Smooth muscle cell (in vitro differentiated cells): ENCODE results near the gene MRPL10. TPM values are rescaled to one million over a fixed set of nuclear protein-coding genes. Genes with fewer than 3 reads are reported as not detected.

Experiments
- DNase-seq: peaks from one replicate; lab custom pipeline; 2025; ENCODE audit not compliant: unreplicated experiment; lab: John Stamatoyannopoulos, UW
- H2AFZ ChIP-seq: fragments of 200-600 bp; sonication (generic); 2 replicates; pipeline ENCODE4 v1.6.0; 2016; ENCODE audit warnings: antibody characterized with exemption, low read depth, mild to moderate bottlenecking
- H3F3A ChIP-seq: fragments of 200-600 bp; sonication (generic); 2 replicates; pipeline ENCODE4 v1.6.0; 2017; ENCODE audit warnings: antibody characterized with exemption, low read depth
- H3K27ac ChIP-seq: fragments of 200-600 bp; sonication (generic); 2 replicates; pipeline ENCODE4 v1.5.1; 2016; ENCODE audit warnings: low read depth, mild to moderate bottlenecking
- H3K27me3 ChIP-seq: fragments of 200-600 bp; sonication (generic); 2 replicates; pipeline ENCODE4 v1.6.1; 2016; ENCODE audit warnings: low read depth, mild to moderate bottlenecking
- H3K36me3 ChIP-seq: fragments of 200-600 bp; sonication (generic); 2 replicates; pipeline ENCODE4 v1.5.1; 2016; ENCODE audit warnings: low read depth
- H3K4me1 ChIP-seq: fragments of 200-600 bp; sonication (generic); 2 replicates; pipeline ENCODE4 v1.5.1; 2016; ENCODE audit warnings: low read depth
- H3K4me2 ChIP-seq: fragments of 200-600 bp; sonication (generic); 2 replicates; pipeline ENCODE4 v1.6.0; 2016; ENCODE audit warnings: mild to moderate bottlenecking
- H3K4me3 ChIP-seq: fragments of 200-600 bp; sonication (generic); 2 replicates; pipeline ENCODE4 v1.5.1; 2016; ENCODE audit warnings: mild to moderate bottlenecking
- H3K79me2 ChIP-seq: fragments of 200-600 bp; sonication (generic); 2 replicates; pipeline ENCODE4 v1.6.0; 2016; ENCODE audit warnings: low read depth, mild to moderate bottlenecking
- H3K9ac ChIP-seq: fragments of 200-600 bp; sonication (generic); 2 replicates; pipeline ENCODE4 v1.6.0; 2016; ENCODE audit warnings: low read depth
- H3K9me3 ChIP-seq: fragments of 200-600 bp; sonication (generic); replicated peaks from 2 replicates; pipeline ENCODE4 v1.5.1; 2016; ENCODE audit warnings: low read depth
- H4K20me1 ChIP-seq: fragments of 200-600 bp; sonication (generic); 2 replicates; pipeline ENCODE4 v1.6.0; 2016; ENCODE audit warnings: low read depth
- CTCF ChIP-seq: fragments of 200-600 bp; sonication (generic); IDR thresholded peaks from 2 replicates; pipeline ENCODE4 v1.5.1; 2017; ENCODE audit warnings: borderline replicate concordance, mild to moderate bottlenecking, antibody characterized with exemption; ENCODE audit not compliant: insufficient read depth, poor library complexity, severe bottlenecking
- WGBS: methylation state at CpG from one replicate; pipeline ENCODE4 v1.1.7; 2016; ENCODE audit warnings: low lambda C conversion rate; 5-methylcytosine and 5-hydroxymethylcytosine counted together
- polyA plus RNA-seq: library from polyadenylated mRNA; unstranded; fragments of >200 nt; fragmentation: Nextera tagmentation; extraction: Ambion mirVana; gene quantifications from 2 replicates; pipeline ENCODE4 v1.2.1, GENCODE V29; 2016
- total RNA-seq: library from RNA; depleted of rRNA; stranded (reverse); fragments of >200 nt; gene quantifications from 2 replicates; pipeline ENCODE4 v1.2.3, GENCODE V29; 2014

MRPL10 gene
- total and polyA plus RNA-seq, 2 experiments from 2014 or later = 24.0 to 36.6 TPM

DNA sequence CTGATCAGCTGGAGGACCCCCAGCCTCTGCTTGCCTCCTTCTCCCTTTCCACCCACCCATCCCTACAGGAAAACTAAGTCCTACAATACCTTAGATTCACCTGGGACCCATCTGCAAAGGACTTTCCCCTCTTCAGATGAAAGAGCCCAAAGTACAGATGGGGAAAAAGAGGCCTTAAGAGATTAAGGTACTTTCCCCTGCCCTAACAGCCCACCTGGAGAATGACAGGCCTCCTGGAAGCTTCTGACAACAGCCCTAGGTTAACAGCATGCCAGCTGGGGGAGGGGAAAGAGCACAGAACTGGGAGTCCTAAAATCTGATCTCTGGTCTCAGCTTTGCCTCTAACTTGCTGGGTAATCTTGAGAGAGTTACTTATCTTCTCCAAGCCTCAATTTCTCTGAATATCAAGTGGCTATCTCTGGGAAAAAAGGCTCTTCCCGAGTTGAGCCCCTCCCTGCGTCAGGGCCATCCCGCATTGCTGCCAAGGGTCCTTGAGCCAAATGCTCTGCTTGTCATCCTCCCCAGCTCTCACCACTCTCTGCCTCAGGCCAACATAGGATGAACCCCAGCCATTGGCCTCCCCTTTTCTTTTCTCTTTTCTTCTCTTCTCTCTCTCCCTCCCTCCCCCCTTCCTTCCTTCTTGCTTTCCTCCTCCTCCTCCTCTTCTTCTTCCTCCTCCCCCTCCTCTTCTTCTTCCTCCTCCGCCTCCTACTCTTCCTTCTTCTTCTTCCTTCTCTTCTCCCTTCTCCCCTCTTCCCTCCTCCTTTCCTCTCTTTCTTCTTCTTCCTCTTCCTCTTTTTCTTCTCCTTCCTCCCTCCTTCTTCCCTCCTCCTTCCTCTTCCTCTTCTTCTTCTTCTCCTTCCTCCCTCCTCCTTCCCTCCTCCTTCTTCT lies 42.1 kb upstream of the MRPL10 start:
- Histone ChIP-seq H3K4me3 (no peak overlapping the region), H2AFZ (no peak overlapping the region), H3K79me2 (no peaks in the 10 kb centered on the region), H3K36me3 (no peaks in the 10 kb centered on the region), H3K4me2 (peak overlapping the region; percentile 88), H3K9ac (no peak overlapping the region), H3F3A (peaks cover 13% of the 10 kb centered on the region), H3K27ac (no peak overlapping the region), H4K20me1 (no peaks in the 10 kb centered on the region), H3K4me1 (peaks cover 42% of the 10 kb centered on the region), H3K27me3 (no peaks in the 10 kb centered on the region), H3K9me3 (no peaks in the 10 kb centered on the region)
- DNase-seq = no peak
- TF ChIP-seq CTCF = no peak
- 60% methylated on average over 4 of the region's 4 CpGs for whole genome bisulfite sequencing

DNA sequence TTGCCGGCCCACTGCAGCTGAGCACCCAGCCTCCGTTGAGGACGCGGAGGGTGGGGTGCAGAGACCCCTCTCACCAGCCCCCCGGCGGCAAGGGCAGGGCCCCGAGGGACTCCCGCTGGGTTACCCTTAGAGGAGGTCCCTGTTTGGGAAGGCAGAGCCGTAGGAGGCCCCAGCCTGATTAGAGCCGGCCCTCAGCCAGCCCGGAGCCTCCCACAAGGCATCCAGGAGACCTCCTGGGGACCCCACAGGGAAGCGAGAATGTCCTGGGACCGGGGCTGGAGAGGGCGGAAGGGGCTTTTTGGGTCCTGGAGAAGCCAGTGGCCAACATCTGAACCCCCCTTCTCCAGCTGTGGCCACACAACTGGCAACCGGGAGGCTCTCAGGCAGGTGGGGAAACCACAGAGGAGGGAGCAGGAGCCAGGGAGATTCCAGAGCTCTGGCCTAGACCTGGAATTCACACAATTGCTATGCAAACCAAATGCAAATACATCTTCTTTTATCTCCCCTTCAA lies 41.4 kb upstream of the MRPL10 start:
- Histone ChIP-seq H3K79me2 (no peaks in the 10 kb centered on the region), H4K20me1 (no peaks in the 10 kb centered on the region), H3K9ac (peak overlapping the region; percentile 43), H3K27me3 (no peaks in the 10 kb centered on the region), H2AFZ (peak overlapping the region; percentile 90), H3K9me3 (no peaks in the 10 kb centered on the region), H3K27ac (peak overlapping the region; percentile 62), H3K36me3 (no peaks in the 10 kb centered on the region), H3F3A (peaks cover 6% of the 10 kb centered on the region), H3K4me3 (peak overlapping the region; percentile 30), H3K4me1 (peaks cover 35% of the 10 kb centered on the region), H3K4me2 (peak overlapping the region; percentile 88)
- 10% methylated on average over 15 of the region's 15 CpGs for WGBS
- TF ChIP-seq CTCF = no peak
- no peak for DNase-seq

DNA sequence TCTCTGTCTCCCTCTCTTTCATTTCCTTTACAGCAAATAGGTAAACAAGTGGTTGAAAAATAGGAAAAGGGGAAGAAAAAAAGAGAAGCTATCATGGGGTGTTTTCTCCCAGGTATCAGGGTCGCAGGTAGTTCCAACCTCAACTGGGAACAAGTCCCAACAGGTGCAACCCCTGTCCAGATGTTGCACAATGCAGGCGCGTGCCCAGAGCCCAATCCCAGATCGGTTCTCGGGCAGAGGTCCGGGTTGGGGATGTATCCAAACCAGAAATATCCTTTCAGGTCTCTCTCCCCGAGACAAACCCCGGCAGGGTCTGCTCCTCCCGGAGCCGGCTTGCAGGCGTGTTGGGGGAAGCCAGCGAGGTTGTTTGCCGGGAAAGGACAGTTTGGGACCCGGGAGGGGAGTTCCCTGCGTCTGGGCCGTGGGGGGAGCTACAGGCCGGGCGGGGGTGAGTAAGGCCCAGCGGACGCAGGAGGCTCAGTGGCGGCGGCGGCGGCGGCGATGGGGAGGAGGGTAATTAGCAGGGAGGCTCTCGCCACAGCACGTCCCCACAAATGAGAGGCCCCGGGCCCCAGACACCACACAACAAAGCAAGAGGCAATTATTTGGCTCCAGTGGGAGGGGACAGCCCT lies 40.8 kb upstream of the MRPL10 start:
- Histone ChIP-seq H3K79me2 (no peaks in the 10 kb centered on the region), H3K9me3 (no peaks in the 10 kb centered on the region), H3K36me3 (no peaks in the 10 kb centered on the region), H2AFZ (peak overlapping the region; percentile 90), H3K4me1 (peaks cover 29% of the 10 kb centered on the region), H3K27ac (peak overlapping the region; percentile 62), H3F3A (peaks cover 6% of the 10 kb centered on the region), H3K27me3 (no peaks in the 10 kb centered on the region), H4K20me1 (no peaks in the 10 kb centered on the region), H3K9ac (peak overlapping the region; percentile 43), H3K4me3 (peak overlapping the region; percentile 30), H3K4me2 (peak overlapping the region; percentile 88)
- 11% methylated on average over 25 of the region's 29 CpGs for WGBS
- TF ChIP-seq CTCF = no peak
- peak; percentile 20 for DNase-seq
